Heart left ventricle (tissue), 16 donors: ENCODE data around the gene NFIX. TPM values are rescaled to one million over a fixed set of nuclear protein-coding genes. Genes with fewer than 3 reads are reported as not detected.
"Not testable (repeated sequence)": the region's sequence is repeated elsewhere in the genome, so short reads cannot be mapped to it uniquely, and the experiment has no call there.

Source experiments
- ATAC-seq, 4 donors: fragments of 200-7000 bp; cut with Tn5 transposase; one replicate each; pipeline ENCODE4 v1.9.1; 2020 to 2022; ENCODE audit warnings: moderate library complexity in 4 of 4, mild to moderate bottlenecking in 3 of 4, moderate number of reproducible peaks in 1 of 4
- DNase-seq, 5 donors: peaks; one replicate each; pipeline ENCODE4 v3.0.0-alpha.2; 2020
- H3K27ac ChIP-seq, 12 donors: fragments of 200-600 bp; sonication (generic) in 4 of 12; one replicate each; pipeline versions ENCODE4 v1.5.0 to v1.8.0; 2016 to 2022; ENCODE audit warnings: mild to moderate bottlenecking in 2 of 12
- H3K27me3 ChIP-seq, 9 donors: fragments of 200-600 bp; sonication (generic) in 2 of 9; one replicate each; pipeline versions ENCODE4 v1.5.1 to v1.8.0; 2016 to 2022; ENCODE audit warnings: mild to moderate bottlenecking in 3 of 9
- H3K36me3 ChIP-seq, 9 donors: fragments of 200-600 bp; sonication (generic) in 2 of 9; one replicate each; pipeline versions ENCODE4 v1.5.0 to v1.8.0; 2018 to 2022; ENCODE audit warnings: mild to moderate bottlenecking in 2 of 9
- H3K4me1 ChIP-seq, 12 donors: fragments of 200-600 bp; sonication (generic) in 4 of 12; one replicate each; pipeline versions ENCODE4 v1.5.0 to v1.8.0; 2016 to 2022; ENCODE audit warnings: mild to moderate bottlenecking in 3 of 12
- H3K4me3 ChIP-seq, 12 donors: fragments of 200-600 bp; sonication (generic) in 4 of 12; one replicate each; pipeline versions ENCODE4 v1.5.0 to v1.8.0; 2017 to 2022; ENCODE audit warnings: mild to moderate bottlenecking in 9 of 12, moderate library complexity in 4 of 12
- H3K9me3 ChIP-seq, 12 donors: fragments of 200-600 bp; sonication (generic) in 4 of 12; one replicate each; pipeline versions ENCODE4 v1.5.0 to v1.8.0; 2016 to 2022; ENCODE audit warnings: mild to moderate bottlenecking in 1 of 12
- POLR2A ChIP-seq, 2 donors: fragments of 450-650 bp; IDR thresholded peaks; one replicate each; pipeline ENCODE4 v1.6.1; 2017; ENCODE audit warnings: antibody characterized with exemption in 2 of 2, mild to moderate bottlenecking in 2 of 2, moderate library complexity in 2 of 2
- WGBS, 4 donors: extraction: QIAGEN DNeasy Blood & Tissue Kit in 2 of 4; methylation state at CpG; one replicate each; pipeline versions ENCODE4 v1.1.5 to v1.1.7; 2013 to 2018; 5-methylcytosine and 5-hydroxymethylcytosine counted together
- intact Hi-C, 10 donors: fragments of 100-400 bp; cut with DNase I; formaldehyde crosslinking; loops; one replicate each; pipeline versions ENCODE4 v1.11.1 to v1.14.2; 2022
- polyA plus RNA-seq, 2 donors: library from polyadenylated mRNA; stranded (reverse); fragments of 200-250 nt; gene quantifications; one replicate each; pipeline ENCODE4 v1.2.3, GENCODE V29; 2013
- total RNA-seq, 9 donors: library from RNA; depleted of rRNA in 2 of 9; stranded (reverse); fragments of >200 nt in 2 of 9; fragmentation: NEBNext Ultra II Directional in 3 of 9; extraction: Animal tissue kit (Norgen Biotek cat#: 25700) in 3 of 9; gene quantifications; one replicate each; pipeline versions ENCODE4 v1.1.0 to v1.2.4, GENCODE V29; 2016 to 2023
- TF ChIP-seq, protein P1 (sequence below), 12 donors: fragments of 200-600 bp; sonication (generic) in 4 of 12; IDR thresholded peaks; one replicate each; pipeline versions ENCODE4 v1.5.0 to v1.8.0; 2018 to 2022; ENCODE audit warnings: antibody characterized with exemption in 12 of 12, mild to moderate bottlenecking in 5 of 12
- donor health status: ischemic (EF 13 %, LVEDD 7.1; RV severe dilation, severe dysfunction).
- donor health status: healthy with polysubstance abuse.
- donor health status: DM: no; HTN: yes; CAD: no.
- donor health status: DM: no; HTN: no; CAD: no.
- donor health status: ischemic (EF 25% LVEDD 6.9; RV normal size, moderate dysfunction).
- donor health status: ischemic (EF 25% LVEDD 5.7; RV mildly dilated, moderate dysfunction).
- donor health status: healthy.
- donor health status: DM: yes; HTN: yes; CAD: no.
- donor health status: ischemic (EF 35%, LVEDD 5.7; RV mildly dilated, moderate dysfunction).
- donor health status: nonischemic (EF 11% LVEDD 7.7; RV severe dilation, severe dysfunction).
- donor health status: DM: yes; HTN: yes; CAD: no.
- donor health status: PGD.
- donor health status: ischemic (EF 29% LVEDD 5.4; RV normal size, mild dysfunction).
- donor health status: nonischemic (EF 23%, LVEDD 6.1; RV moderate dilation, normal function).

NFIX gene
- total and polyA plus RNA-seq, 11 donors: 42.1 to 147 (median 107) TPM

- Histone ChIP-seq H3K27ac (peak overlapping the region in 3 of 12 donors; percentile 6 to 52 (median 36)), H3K36me3 (peaks cover 5 to 84% (median 74%) of the 10 kb centered on the region in 9 donors), H3K4me3 (no peak overlapping the region), H3K9me3 (no peaks in the 10 kb centered on the region), H3K27me3 (no peaks in the 10 kb centered on the region), H3K4me1 (peaks cover 5 to 58% (median 39%) of the 10 kb centered on the region in 12 donors)
- TF ChIP-seq, protein P1, sequence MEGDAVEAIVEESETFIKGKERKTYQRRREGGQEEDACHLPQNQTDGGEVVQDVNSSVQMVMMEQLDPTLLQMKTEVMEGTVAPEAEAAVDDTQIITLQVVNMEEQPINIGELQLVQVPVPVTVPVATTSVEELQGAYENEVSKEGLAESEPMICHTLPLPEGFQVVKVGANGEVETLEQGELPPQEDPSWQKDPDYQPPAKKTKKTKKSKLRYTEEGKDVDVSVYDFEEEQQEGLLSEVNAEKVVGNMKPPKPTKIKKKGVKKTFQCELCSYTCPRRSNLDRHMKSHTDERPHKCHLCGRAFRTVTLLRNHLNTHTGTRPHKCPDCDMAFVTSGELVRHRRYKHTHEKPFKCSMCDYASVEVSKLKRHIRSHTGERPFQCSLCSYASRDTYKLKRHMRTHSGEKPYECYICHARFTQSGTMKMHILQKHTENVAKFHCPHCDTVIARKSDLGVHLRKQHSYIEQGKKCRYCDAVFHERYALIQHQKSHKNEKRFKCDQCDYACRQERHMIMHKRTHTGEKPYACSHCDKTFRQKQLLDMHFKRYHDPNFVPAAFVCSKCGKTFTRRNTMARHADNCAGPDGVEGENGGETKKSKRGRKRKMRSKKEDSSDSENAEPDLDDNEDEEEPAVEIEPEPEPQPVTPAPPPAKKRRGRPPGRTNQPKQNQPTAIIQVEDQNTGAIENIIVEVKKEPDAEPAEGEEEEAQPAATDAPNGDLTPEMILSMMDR (IDR thresholded peaks at IDR 0.05): no peak
- no peak for TF ChIP-seq POLR2A (IDR thresholded peaks at IDR 0.05)
- intact Hi-C loops: loop anchor here in 1 of 10 donors (10.0 kb wide), 1 partner anchor 55 kb away; the partner anchor contains the start of gene GCDH
- ATAC-seq (no peak), DNase-seq (no peak)
- 75 to 80% (median 76%) methylated on average over 15 to 16 of the region's 16 CpGs for WGBS, 4 donors
Observed at GRCh38 chr19:12949363-12950283, 45.7 kb upstream of the NFIX start.

DNA sequence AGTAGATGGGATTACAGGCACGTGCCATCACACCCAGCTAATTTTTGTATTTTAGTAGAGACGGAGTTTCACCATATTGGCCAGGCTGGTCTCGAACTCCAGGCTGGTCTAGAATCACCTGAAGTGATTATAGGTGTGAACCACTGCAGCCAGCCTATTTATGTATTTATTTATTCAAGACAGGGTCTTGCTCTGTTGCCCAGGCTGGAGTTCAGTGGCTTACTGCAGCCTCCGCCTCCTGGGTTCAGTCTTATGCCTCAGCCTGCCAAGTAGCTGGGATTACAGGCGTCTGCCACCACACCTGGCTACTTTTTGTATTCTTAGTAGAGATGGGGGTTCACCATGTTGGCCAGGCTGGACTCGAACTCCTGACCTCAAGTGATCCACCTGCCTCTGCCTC is 43.2 kb upstream of the NFIX start:
- Histone ChIP-seq H3K36me3 (peaks cover 5 to 82% (median 69%) of the 10 kb centered on the region in 9 donors), H3K4me1 (peaks cover 3 to 66% (median 48%) of the 10 kb centered on the region in 12 donors), H3K27ac (peak overlapping the region in 4 of 12 donors; percentile 39 to 81 (median 58))
- intact Hi-C loops: loop anchor here in 1 of 10 donors (10.0 kb wide), 1 partner anchor 57 kb away; the partner anchor contains the start of gene GCDH
- H3K27me3 ChIP-seq, DNase-seq, H3K9me3 ChIP-seq, ATAC-seq, H3K4me3 ChIP-seq: not testable (repeated sequence)
- WGBS, 4 donors: 88 to 94% (median 93%) methylated on average over 6 of the region's 6 CpGs

GRCh38 chr19:12952488-12953137 is 42.7 kb upstream of the NFIX start:
- peak overlapping the region in 11 of 12 donors; percentile 2 to 81 (median 51) for H3K27ac ChIP-seq
- peaks cover 5 to 78% (median 68%) of the 10 kb centered on the region in 9 donors for H3K36me3 ChIP-seq
- H3K4me1 ChIP-seq: peaks cover 0 to 60% (median 43%) of the 10 kb centered on the region in 12 donors
- H3K27me3 ChIP-seq: no peaks in the 10 kb centered on the region
- H3K4me3 ChIP-seq: no peak overlapping the region
- DNase-seq: peak in 1 of 5 donors; percentile 20
- intact Hi-C loops: loop anchor here in 1 of 10 donors (10.0 kb wide), 1 partner anchor 58 kb away; the partner anchor contains the start of gene GCDH
- H3K9me3 ChIP-seq: no peaks in the 10 kb centered on the region
- TF ChIP-seq, protein P1 (IDR thresholded peaks at IDR 0.05): no peak
- peak in 1 of 4 donors; percentile 29 for ATAC-seq
- WGBS, 4 donors: 43 to 54% (median 50%) methylated on average over 12 of the region's 12 CpGs

DNA sequence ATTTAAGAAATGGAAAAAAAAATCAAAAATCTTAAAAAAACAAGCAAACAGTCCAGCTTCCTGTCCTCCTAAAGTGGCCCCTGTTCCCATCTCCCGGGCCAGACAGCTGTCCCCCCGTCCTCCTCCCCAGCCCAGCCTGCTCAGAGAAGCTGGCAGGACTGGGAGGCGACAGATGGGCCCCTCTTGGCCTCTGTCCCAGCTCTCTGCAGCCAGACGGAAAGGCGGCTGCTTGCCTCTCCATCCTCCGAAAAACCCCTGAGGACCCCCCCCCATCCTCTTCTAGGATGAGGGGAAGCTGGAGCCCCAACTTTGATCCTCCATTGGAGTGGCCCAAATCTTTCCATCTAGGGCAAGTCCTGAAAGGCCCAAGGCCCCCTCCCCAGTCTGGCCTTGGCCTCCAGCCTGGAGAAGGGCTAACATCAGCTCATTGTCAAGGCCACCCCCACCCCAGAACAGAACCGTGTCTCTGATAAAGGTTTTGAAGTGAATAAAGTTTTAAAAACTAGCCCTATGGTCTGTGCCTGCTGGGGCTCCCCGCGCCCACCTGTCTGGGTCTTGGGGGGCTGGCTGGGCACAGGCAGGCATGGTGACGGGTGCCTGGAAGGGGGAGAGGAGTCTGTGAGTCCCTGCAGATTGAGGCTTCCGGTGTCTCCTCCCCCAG is 42.0 kb upstream of the NFIX start:
- peak overlapping the region in 11 of 12 donors; percentile 8 to 81 (median 51) for H3K27ac ChIP-seq
- TF ChIP-seq, protein P1 (IDR thresholded peaks at IDR 0.05): no peak
- TF ChIP-seq POLR2A (IDR thresholded peaks at IDR 0.05): no peak
- peak in 3 of 5 donors; percentile 50 to 61 (median 56) for DNase-seq
- peaks cover 0 to 58% (median 40%) of the 10 kb centered on the region in 12 donors for H3K4me1 ChIP-seq
- intact Hi-C loops: loop anchor here in 1 of 10 donors (10.0 kb wide), 1 partner anchor 58 kb away; the partner anchor contains the start of gene GCDH
- peaks cover 5 to 71% (median 62%) of the 10 kb centered on the region in 9 donors for H3K36me3 ChIP-seq
- ATAC-seq: peak; percentile 1 to 38 (median 18)
- H3K27me3 ChIP-seq: no peaks in the 10 kb centered on the region
- H3K9me3 ChIP-seq: no peaks in the 10 kb centered on the region
- H3K4me3 ChIP-seq: no peak overlapping the region
- 20 to 34% (median 26%) methylated on average over 11 of the region's 11 CpGs for WGBS, 4 donors
